ENCODE data around the gene ENDOV.

The ENDOV gene

DNA sequence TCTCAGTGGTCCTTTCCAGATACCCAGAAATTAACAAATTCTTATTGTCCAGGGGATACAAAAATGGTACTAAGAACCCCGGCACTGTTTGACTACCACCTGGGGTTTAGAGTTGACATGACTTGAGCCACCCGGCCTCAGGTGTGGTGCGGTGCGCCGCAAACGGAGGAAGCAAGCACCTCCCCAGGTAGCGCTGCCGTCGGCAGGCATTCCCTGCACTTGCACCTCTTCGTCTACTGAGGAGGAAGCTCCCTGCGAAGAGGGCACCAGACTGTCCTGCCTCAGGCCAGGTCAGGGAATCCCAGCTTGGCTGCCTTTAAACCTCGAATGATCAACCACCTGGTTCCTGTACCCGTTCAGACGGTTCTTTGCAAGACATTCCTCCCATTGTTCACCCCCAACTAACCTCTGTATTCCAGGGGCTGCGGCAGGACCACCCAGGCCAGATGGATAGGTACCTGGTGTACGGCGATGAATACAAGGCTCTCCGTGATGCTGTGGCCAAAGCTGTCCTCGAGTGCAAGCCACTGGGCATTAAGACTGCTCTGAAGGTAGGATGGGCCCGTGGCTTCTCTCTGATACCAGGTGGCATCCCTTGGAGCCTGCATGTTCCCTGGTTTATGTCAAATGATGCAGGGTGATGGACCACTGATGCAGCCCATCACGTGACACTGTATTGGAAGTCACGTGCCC is 40.8 kb upstream of the ENDOV start:
- POLR2A ChIA-PET (ENCODE audit: low non-redundant PET) = no interaction called here
- DNase-seq (ENCODE audit: low spot score) = no peak
- no peak overlapping the region for H3K27ac ChIP-seq
- CTCF ChIA-PET = no interaction called here
- TF ChIP-seq, protein P1, sequence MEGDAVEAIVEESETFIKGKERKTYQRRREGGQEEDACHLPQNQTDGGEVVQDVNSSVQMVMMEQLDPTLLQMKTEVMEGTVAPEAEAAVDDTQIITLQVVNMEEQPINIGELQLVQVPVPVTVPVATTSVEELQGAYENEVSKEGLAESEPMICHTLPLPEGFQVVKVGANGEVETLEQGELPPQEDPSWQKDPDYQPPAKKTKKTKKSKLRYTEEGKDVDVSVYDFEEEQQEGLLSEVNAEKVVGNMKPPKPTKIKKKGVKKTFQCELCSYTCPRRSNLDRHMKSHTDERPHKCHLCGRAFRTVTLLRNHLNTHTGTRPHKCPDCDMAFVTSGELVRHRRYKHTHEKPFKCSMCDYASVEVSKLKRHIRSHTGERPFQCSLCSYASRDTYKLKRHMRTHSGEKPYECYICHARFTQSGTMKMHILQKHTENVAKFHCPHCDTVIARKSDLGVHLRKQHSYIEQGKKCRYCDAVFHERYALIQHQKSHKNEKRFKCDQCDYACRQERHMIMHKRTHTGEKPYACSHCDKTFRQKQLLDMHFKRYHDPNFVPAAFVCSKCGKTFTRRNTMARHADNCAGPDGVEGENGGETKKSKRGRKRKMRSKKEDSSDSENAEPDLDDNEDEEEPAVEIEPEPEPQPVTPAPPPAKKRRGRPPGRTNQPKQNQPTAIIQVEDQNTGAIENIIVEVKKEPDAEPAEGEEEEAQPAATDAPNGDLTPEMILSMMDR (conservative IDR thresholded peaks at IDR 0.05; ENCODE audit: low read depth) = no peak

DNA sequence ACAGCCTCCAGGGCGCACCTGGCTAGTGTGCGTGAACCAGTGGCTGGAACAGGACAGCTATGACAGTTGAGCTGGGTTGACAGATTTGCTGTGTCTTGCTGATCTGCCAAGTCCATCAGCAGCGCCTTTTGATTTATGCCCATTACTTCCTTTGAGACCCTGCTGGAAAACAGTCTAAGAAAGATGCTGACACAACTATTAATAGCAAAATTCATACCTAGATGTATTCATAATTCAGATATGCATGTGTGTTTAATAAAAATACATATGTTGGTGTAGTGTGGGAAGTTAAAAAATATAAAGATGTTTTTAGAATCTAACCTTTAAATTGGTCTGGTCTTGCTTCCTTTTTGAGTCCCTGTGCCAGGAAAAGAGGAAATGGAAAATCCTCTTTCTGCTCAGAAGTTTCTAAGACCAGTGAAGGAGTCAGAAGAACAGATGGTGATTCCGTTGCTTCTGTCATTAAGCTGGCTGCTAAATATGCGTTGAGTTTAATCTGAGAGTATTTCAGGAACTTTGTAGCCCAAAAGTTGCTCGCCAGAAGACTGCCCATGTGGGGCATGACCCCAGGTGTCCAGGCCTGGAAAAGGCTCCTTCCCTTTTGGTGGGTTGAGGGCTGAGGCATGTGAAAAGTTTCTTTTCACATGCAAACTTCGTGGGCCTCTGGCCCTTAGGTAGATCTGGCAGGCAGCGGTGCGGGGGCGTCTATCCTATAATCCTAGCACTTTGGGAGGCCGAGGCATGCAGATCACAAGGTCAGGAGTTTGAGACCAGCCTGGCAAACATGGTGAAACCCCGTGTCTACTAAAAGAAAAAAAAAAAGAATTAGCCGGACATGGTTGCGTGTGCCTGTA is 40.0 kb upstream of the ENDOV start:
- H3K27ac ChIP-seq = no peak overlapping the region
- POLR2A ChIA-PET (ENCODE audit: low non-redundant PET) = interaction anchor here (0.6 kb wide), 1 partner anchor 461 kb away, joined by 3 read pairs; no protein-coding TSS in a partner anchor
- no peak for DNase-seq (ENCODE audit: low spot score)
- TF ChIP-seq, protein P1 (conservative IDR thresholded peaks at IDR 0.05; ENCODE audit: low read depth) = no peak
- CTCF ChIA-PET = no interaction called here

DNA sequence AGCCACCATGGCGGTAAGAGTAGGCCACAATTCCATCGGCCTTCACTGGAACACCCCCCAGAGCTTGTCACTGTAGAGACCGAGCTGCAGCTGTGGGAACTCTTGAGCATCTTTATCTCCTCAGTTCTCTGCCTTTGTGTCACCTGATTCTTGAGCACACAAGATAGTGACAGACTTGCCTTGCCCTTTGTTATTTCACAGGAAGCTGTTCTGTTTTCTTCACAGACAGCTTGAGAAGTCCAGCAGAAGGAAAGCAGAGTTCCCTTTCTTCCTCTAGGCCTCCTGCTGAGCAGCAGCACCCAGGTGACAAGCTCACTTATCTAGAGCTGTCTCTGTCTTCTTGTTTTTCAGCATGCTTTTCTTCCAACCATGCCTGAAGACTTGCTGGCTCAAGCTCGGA is 38.4 kb upstream of the ENDOV start:
- DNase-seq (ENCODE audit: low spot score) = no peak
- TF ChIP-seq, protein P1 (conservative IDR thresholded peaks at IDR 0.05; ENCODE audit: low read depth) = no peak
- H3K27ac ChIP-seq = no peak overlapping the region
- POLR2A ChIA-PET (ENCODE audit: low non-redundant PET) = no interaction called here
- CTCF ChIA-PET = interaction anchor here (0.6 kb wide), 1 partner anchor 118 kb away, joined by 3 read pairs; no protein-coding TSS in a partner anchor

DNA sequence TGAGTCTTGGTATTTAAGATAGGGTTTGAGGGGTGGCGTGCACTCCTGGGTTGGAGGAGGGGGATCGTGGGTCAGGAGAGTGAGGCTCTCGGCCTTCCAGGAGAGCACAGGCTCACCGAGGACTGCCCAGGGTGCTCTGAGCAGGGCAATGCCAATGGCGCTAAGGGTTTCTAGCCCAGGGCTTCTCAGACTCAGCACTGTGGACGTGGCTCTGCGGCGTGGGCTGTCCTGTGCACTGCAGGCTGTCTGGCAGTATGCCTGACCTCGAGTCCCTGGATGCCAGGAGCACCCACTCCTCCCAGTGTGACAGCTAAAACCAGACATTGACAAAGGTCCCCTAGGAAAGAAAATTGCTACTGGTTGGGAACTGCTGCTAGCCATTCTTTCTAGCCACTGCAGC is 37.2 kb upstream of the ENDOV start:
- POLR2A ChIA-PET (ENCODE audit: low non-redundant PET) = no interaction called here
- TF ChIP-seq, protein P1 (conservative IDR thresholded peaks at IDR 0.05; ENCODE audit: low read depth) = no peak
- no peak overlapping the region for H3K27ac ChIP-seq
- no peak for DNase-seq (ENCODE audit: low spot score)
- CTCF ChIA-PET = no interaction called here

DNA sequence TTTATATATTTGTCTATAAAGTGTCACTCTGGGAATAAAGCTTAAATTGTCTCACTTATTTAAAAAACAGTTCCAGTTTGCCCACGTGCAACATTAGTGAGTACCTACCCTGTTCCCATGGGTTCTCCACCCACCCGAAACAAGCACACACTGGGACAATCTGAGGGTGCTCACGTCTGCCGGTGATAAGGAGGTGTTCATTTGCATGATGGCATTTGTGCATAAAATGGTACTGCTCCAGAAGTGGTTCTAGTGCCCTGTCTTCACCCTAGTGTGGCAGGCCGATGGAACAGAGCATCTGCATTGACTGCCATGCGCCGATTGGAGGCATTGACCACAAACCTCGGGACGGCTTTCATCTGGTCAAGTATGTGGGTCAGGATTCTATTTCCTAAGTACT is 35.6 kb upstream of the ENDOV start:
- TF ChIP-seq, protein P1 (conservative IDR thresholded peaks at IDR 0.05; ENCODE audit: low read depth) = no peak
- POLR2A ChIA-PET (ENCODE audit: low non-redundant PET) = no interaction called here
- H3K27ac ChIP-seq = no peak overlapping the region
- no peak for DNase-seq (ENCODE audit: low spot score)
- CTCF ChIA-PET = no interaction called here

DNA sequence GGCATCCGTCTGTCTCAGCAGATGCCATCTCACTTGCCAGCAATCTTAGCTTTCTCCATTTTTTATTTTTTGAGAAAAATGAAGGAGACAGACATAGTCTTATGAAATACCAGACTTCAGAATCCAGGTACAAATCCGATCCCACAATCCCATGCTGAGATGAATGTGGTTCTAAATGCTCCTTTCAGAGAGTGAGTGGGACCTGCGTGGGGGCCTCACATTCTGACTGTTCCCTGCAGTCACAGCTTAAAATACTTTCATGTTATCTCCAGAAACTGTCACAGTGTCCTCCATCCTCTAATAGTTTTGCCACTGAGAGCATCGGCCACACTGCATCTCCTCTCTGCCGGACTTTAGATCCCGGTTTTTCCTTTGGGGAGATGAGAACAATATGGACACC is 34.9 kb upstream of the ENDOV start:
- POLR2A ChIA-PET (ENCODE audit: low non-redundant PET) = no interaction called here
- H3K27ac ChIP-seq = no peak overlapping the region
- TF ChIP-seq, protein P1 (conservative IDR thresholded peaks at IDR 0.05; ENCODE audit: low read depth) = no peak
- CTCF ChIA-PET = no interaction called here
- no peak for DNase-seq (ENCODE audit: low spot score)

Data from RWPE1 (cell line).